K562 (cell line): ENCODE data around the gene RESP18. TPM values are rescaled to one million over a fixed set of nuclear protein-coding genes. Genes with fewer than 3 reads are reported as not detected.
A peak's percentile ranks its signal among the peaks of the same experiment; 100 is the strongest.

Source experiments
- CCAR2 ChIP-seq: fragments of 200-400 bp; formaldehyde crosslinking; IDR thresholded peaks from 2 replicates; pipeline ENCODE4 v1.6.1; 2017; ENCODE audit warnings: mild to moderate bottlenecking, low read depth, low read length
- DACH1 ChIP-seq: fragments of 450-650 bp; IDR thresholded peaks from 2 replicates; pipeline ENCODE4 v1.6.1; 2018; ENCODE audit not compliant: partially characterized antibody
- DPF2 ChIP-seq: fragments of 450-650 bp; IDR thresholded peaks from 2 replicates; pipeline ENCODE4 v1.6.1; 2016
- FIP1L1 ChIP-seq: fragments of 200-400 bp; formaldehyde crosslinking; IDR thresholded peaks from 2 replicates; pipeline ENCODE4 v1.6.1; 2018; ENCODE audit warnings: mild to moderate bottlenecking, low read depth, low read length; ENCODE audit not compliant: poor library complexity, severe bottlenecking
- FOXM1 ChIP-seq, 2 experiments: fragments of 450-650 bp in 1 of 2; sonication (generic) in 1 of 2; formaldehyde crosslinking in 1 of 2; IDR thresholded peaks; 2 replicates each; pipeline versions ENCODE4 v1.6.1 to v1.9.0; 2017 to 2022; ENCODE audit warnings: low read depth in 2 of 2, mild to moderate bottlenecking in 2 of 2, missing genetic modification reagents in 1 of 2, moderate library complexity in 1 of 2
- GATAD2B ChIP-seq: fragments of 450-650 bp; IDR thresholded peaks from 2 replicates; pipeline ENCODE4 v1.6.1; 2017; ENCODE audit warnings: mild to moderate bottlenecking, borderline replicate concordance
- HOXB6 ChIP-seq: fragments of 250-450 bp; sonication (Bioruptor Pico); IDR thresholded peaks from 2 replicates; pipeline ENCODE4 v1.5.1; 2022; ENCODE audit warnings: mild to moderate bottlenecking, borderline replicate concordance
- JUN ChIP-seq, 2 experiments: sonication (generic) in 1 of 2; formaldehyde crosslinking in 1 of 2; IDR thresholded peaks; 2 replicates each; pipeline versions ENCODE4 v1.6.1 to v1.8.0; 2012 to 2022; ENCODE audit warnings: borderline replicate concordance in 2 of 2, mild to moderate bottlenecking in 2 of 2, improper control_type of control experiment in 1 of 2, low read depth in 1 of 2, low read length in 1 of 2, missing genetic modification reagents in 1 of 2
- KLF6 ChIP-seq: fragments of 250-450 bp; sonication (Bioruptor Pico); IDR thresholded peaks from 2 replicates; pipeline ENCODE4 v1.4.0; 2020; ENCODE audit warnings: mild to moderate bottlenecking, moderate library complexity, borderline replicate concordance
- MAFF ChIP-seq: IDR thresholded peaks from 2 replicates; pipeline ENCODE4 v1.6.1; 2012; ENCODE audit warnings: low read length, improper control_type of control experiment
- NR2C1 ChIP-seq, 2 experiments: fragments of 450-650 bp; IDR thresholded peaks; 2 replicates each; pipeline ENCODE4 v1.6.1; 2017; ENCODE audit warnings: mild to moderate bottlenecking in 2 of 2, antibody characterized with exemption in 1 of 2, inconsistent platforms in 1 of 2, missing compliant biosample characterization in 1 of 2, missing genetic modification characterization in 1 of 2
- RUNX1 ChIP-seq: sonication (generic); IDR thresholded peaks from 2 replicates; pipeline ENCODE4 v1.6.1; 2016; ENCODE audit warnings: antibody characterized with exemption, low read depth
- SMARCA4 ChIP-seq: fragments of 450-650 bp; IDR thresholded peaks from 2 replicates; pipeline ENCODE4 v1.6.1; 2016
- SNRNP70 ChIP-seq: fragments of 200-400 bp; formaldehyde crosslinking; optimal IDR thresholded peaks from 2 replicates; pipeline ENCODE3; 2017; ENCODE audit warnings: low read depth, low read length
- YY1 ChIP-seq, 3 experiments: IDR thresholded peaks; 2 replicates each; pipeline ENCODE4 v1.6.1; 2011; ENCODE audit warnings: low read length in 2 of 3, mild to moderate bottlenecking in 2 of 3, moderate library complexity in 2 of 3, borderline replicate concordance in 1 of 3, control low read depth in 1 of 3, low read depth in 1 of 3; ENCODE audit not compliant: insufficient read depth in 3 of 3, insufficient replicate concordance in 2 of 3, control insufficient read depth in 1 of 3, insufficient read length in 1 of 3; ENCODE audit errors: extremely low read depth in 1 of 3
- ZBTB17 ChIP-seq: fragments of 450-650 bp; formaldehyde crosslinking; IDR thresholded peaks from 2 replicates; pipeline ENCODE4 v1.4.0; 2020; ENCODE audit warnings: mild to moderate bottlenecking
- ZNF197 ChIP-seq: fragments of 200-800 bp; sonication (Bioruptor generic); IDR thresholded peaks from 2 replicates; pipeline ENCODE4 v1.6.1; 2016; ENCODE audit warnings: low read depth, missing genetic modification characterization, missing compliant biosample characterization
- ZNF212 ChIP-seq: fragments of 450-650 bp; formaldehyde crosslinking; IDR thresholded peaks from 2 replicates; pipeline ENCODE4 v1.4.0; 2020; ENCODE audit warnings: mild to moderate bottlenecking
- ZNF263 ChIP-seq: sonication (generic); formaldehyde crosslinking; IDR thresholded peaks from 2 replicates; pipeline ENCODE4 v1.8.0; 2022; ENCODE audit warnings: mild to moderate bottlenecking, missing genetic modification reagents, borderline replicate concordance
- ZNF311 ChIP-seq: fragments of 250-450 bp; sonication (Bioruptor Pico); IDR thresholded peaks from 2 replicates; pipeline ENCODE4 v1.4.0; 2020; ENCODE audit warnings: mild to moderate bottlenecking, moderate library complexity
- ZNF445 ChIP-seq: fragments of 250-450 bp; sonication (Bioruptor Pico); IDR thresholded peaks from 2 replicates; pipeline ENCODE4 v1.4.0; 2020; ENCODE audit warnings: low read depth, mild to moderate bottlenecking, moderate library complexity
- polyA plus RNA-seq, 8 experiments: library from polyadenylated mRNA; depleted of rRNA in 4 of 8; stranded (reverse) in 5 of 8; unstranded in 3 of 8; fragments of >200 nt; fragmentation: Nextera tagmentation in 2 of 8; fragmentation: Illumina TruSeq in 1 of 8; extraction: Ambion mirVana in 2 of 8; extraction: Trizol in 1 of 8; gene quantifications; 2 replicates each; pipeline versions ENCODE4 v1.2.1 to v1.2.3, GENCODE V29; 2011 to 2014; ENCODE audit warnings: inconsistent platforms in 1 of 8, missing spikeins in 1 of 8
- total RNA-seq, 7 experiments: library from RNA; depleted of rRNA in 6 of 7; stranded (reverse); fragments of >200 nt in 6 of 7; fragmentation: Illumina TruSeq in 2 of 7; extraction: Trizol in 2 of 7; gene quantifications; 2 replicates each; pipeline versions ENCODE4 v1.2.1 to v1.2.3, GENCODE V29; 2011 to 2021; ENCODE audit warnings: low replicate concordance in 1 of 7
- TF ChIP-seq, protein P1 (sequence below): conservative IDR thresholded peaks from 2 replicates; pipeline ENCODE4 v1.6.1; 2011; ENCODE audit warnings: low read depth, mild to moderate bottlenecking, low read length; ENCODE audit not compliant: control insufficient read depth
- TF ChIP-seq, protein P2 (sequence below): fragments of 450-650 bp; IDR thresholded peaks from 2 replicates; pipeline ENCODE4 v1.6.1; 2014; ENCODE audit warnings: low read depth, mild to moderate bottlenecking, moderate library complexity, borderline replicate concordance

The RESP18 gene
- total and polyA plus RNA-seq, 9 of the 15 experiments (the other 6 are each of a cell fraction or from before 2014, with no cell fraction given), result not detected

DNA sequence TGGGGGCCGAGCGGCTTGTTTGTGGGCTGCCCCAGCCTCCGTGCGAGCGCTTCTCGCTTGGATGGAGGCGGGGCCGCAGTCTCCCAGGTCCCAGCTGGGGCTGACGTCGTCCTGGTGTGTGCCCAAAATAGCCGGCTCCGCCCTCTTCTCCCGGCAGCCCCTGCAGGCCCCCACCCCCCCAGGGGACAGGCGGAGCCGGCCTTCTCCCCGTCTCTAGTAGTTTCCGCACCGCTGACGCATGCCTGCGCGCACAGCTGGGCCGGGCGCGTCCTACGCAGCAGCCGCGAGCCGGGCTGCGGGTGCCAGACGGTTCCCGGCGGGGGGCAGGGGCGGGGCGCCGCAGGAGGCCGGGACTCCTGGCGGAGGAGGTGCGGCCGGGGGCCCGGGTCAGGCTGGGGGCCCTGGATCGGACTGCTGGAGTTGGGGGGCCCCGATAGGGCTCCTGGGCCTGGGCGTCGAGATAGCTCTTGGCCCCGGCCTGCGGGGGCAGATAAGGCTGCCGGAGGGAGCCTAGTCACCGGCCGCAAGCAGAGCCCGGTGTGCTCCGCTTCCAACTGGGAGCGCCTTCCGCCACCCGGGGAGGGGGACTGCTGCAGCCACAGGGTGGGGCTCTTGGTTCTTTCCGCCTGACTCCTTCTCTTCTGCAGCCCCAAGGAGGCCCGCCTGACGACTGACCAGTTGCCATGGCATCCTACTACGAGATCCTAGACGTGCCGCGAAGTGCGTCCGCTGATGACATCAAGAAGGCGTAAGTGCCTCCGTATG, 53.2 kb downstream of the RESP18 start, which contains the start of gene DNAJB2 (continued):
- TF ChIP-seq FIP1L1 (peak; percentile 95), HOXB6 (CRISPR knock-in tag) (no peak), ZNF311 (CRISPR knock-in tag) (peak; percentile 89), CCAR2 (no peak), ZNF445 (CRISPR knock-in tag) (0 out of 2 replicates have a peak, but pooled peaks have one; percentile 67), ZBTB17 (CRISPR knock-in tag) (peak; percentile 70; the same call in 1 of the 2 replicates), JUN (IDR thresholded peaks at IDR 0.05; ENCODE audit: borderline replicate concordance, low read depth, low read length) (peak; percentile 57; the same call in 1 of the 2 replicates), JUN (CRISPR knock-in tag; IDR thresholded peaks at IDR 0.05; ENCODE audit: borderline replicate concordance) (peak; percentile 98), ZNF212 (CRISPR knock-in tag) (no peak), ZNF197 (CRISPR knock-in tag) (peak; percentile 93; the same call in 1 of the 2 replicates), MAFF (no peak), GATAD2B (peak; percentile 96; the same call in 1 of the 2 replicates), NR2C1 (IDR thresholded peaks at IDR 0.05) (no peak), NR2C1 (tag; IDR thresholded peaks at IDR 0.05) (0 out of 2 replicates have a peak, but pooled peaks have one; percentile 28), DPF2 (peak; percentile 86), RUNX1 (0 out of 2 replicates have a peak, but pooled peaks have one; percentile 65), FOXM1 (IDR thresholded peaks at IDR 0.05; ENCODE audit: low read depth) (peak; percentile 90), FOXM1 (CRISPR knock-in tag; IDR thresholded peaks at IDR 0.05; ENCODE audit: low read depth) (no peak; the same call in 1 of the 2 replicates), SMARCA4 (peak; percentile 83), ZNF263 (CRISPR knock-in tag) (0 out of 2 replicates have a peak, but pooled peaks have one; percentile 21), DACH1 (peak; percentile 96), YY1 (IDR thresholded peaks at IDR 0.05; ENCODE audit: borderline replicate concordance in 1 of 3, control insufficient read depth in 1 of 3, extremely low read depth in 1 of 3, insufficient read depth in 3 of 3, insufficient read length in 1 of 3, insufficient replicate concordance in 2 of 3, low read depth in 1 of 3, low read length in 2 of 3) (peak in 1 of 3 experiments; percentile 36), SNRNP70 (no peak), KLF6 (CRISPR knock-in tag) (peak; percentile 36; the same call in 1 of the 2 replicates)
- TF ChIP-seq, protein P1, sequence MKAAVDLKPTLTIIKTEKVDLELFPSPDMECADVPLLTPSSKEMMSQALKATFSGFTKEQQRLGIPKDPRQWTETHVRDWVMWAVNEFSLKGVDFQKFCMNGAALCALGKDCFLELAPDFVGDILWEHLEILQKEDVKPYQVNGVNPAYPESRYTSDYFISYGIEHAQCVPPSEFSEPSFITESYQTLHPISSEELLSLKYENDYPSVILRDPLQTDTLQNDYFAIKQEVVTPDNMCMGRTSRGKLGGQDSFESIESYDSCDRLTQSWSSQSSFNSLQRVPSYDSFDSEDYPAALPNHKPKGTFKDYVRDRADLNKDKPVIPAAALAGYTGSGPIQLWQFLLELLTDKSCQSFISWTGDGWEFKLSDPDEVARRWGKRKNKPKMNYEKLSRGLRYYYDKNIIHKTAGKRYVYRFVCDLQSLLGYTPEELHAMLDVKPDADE, result peak; percentile 97
- TF ChIP-seq, protein P2, sequence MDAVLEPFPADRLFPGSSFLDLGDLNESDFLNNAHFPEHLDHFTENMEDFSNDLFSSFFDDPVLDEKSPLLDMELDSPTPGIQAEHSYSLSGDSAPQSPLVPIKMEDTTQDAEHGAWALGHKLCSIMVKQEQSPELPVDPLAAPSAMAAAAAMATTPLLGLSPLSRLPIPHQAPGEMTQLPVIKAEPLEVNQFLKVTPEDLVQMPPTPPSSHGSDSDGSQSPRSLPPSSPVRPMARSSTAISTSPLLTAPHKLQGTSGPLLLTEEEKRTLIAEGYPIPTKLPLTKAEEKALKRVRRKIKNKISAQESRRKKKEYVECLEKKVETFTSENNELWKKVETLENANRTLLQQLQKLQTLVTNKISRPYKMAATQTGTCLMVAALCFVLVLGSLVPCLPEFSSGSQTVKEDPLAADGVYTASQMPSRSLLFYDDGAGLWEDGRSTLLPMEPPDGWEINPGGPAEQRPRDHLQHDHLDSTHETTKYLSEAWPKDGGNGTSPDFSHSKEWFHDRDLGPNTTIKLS, result peak; percentile 32; the same call in 1 of the 2 replicates
